BLaER1 treated with 17β-estradiol and CSF1 and Interleukin-3, amounts not matched to agents 10 nM and 100 nM (cell line): Measurements from ENCODE around the gene STX1B.
A peak's percentile ranks its signal among the peaks of the same experiment; 100 is the strongest.

Source experiments
- H3K27ac ChIP-seq, 11 experiments: shearing (Covaris generic); formaldehyde crosslinking; 2 replicates each; pipeline ENCODE4 v1.8.1; 2022
- H3K27me3 ChIP-seq, 11 experiments: shearing (Covaris generic); formaldehyde crosslinking; 2 replicates each; pipeline ENCODE4 v1.8.1; 2022
- H3K36me3 ChIP-seq, 11 experiments: shearing (Covaris generic); formaldehyde crosslinking; 2 replicates each; pipeline ENCODE4 v1.8.1; 2022
- H3K4me1 ChIP-seq, 10 experiments: shearing (Covaris generic); formaldehyde crosslinking; 2 replicates each; pipeline ENCODE4 v1.8.1; 2022
- H3K4me2 ChIP-seq, 11 experiments: shearing (Covaris generic); formaldehyde crosslinking; 2 replicates each; pipeline ENCODE4 v1.8.1; 2022
- H3K4me3 ChIP-seq, 10 experiments: shearing (Covaris generic); formaldehyde crosslinking; 2 replicates each; pipeline ENCODE4 v1.8.1; 2022
- H3K9ac ChIP-seq, 11 experiments: shearing (Covaris generic); formaldehyde crosslinking; 2 replicates each; pipeline ENCODE4 v1.8.1; 2022
- H3K9me3 ChIP-seq, 11 experiments: shearing (Covaris generic); formaldehyde crosslinking; replicated peaks in 1 of 11; 2 replicates each; pipeline ENCODE4 v1.8.1; 2022
- H4K20me1 ChIP-seq, 11 experiments: shearing (Covaris generic); formaldehyde crosslinking; 2 replicates each; pipeline ENCODE4 v1.8.1; 2022
- Cebpa-rat ChIP-seq, 11 experiments: shearing (Covaris generic); IDR thresholded peaks; 2 replicates each; pipeline ENCODE4 v1.8.1; 2022

The STX1B gene

DNA sequence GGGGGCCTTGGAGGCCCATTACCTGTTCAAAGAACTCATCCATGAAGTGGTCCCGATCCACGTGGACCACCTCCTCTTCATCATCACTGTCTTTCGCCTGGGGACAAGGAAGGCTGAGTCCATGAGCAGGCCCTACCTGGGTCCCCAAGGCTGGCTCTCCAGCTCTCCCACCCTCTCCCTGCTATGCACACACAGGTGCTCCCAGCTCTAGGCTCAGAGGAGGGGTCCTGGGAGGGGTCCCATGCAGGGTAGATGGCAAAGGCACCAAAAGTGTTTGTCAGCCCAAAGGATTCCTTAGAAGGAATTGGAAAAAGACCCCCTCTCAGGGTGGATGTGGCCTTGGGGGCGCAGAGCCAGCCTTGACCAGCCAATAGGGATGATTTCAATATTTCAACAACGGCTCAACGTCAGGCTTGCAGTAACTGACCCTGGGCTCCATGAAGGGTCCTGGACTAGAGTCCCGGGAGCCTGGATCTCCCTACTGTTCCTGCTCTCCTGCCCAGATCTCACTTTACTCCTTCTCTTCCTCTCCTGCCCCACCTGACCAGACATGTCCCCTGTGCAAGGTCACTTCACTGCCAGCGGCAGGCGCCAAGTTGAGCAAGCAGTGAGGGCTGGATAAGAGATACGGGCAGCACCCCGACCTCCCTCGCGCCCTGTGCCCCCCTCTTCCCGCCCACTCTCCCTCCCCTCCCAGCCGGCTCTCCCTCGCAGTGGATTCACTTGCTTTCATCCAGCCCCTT is 8.8 kb downstream of the STX1B start:
- Histone ChIP-seq H3K27me3 (no peaks in the 10 kb centered on the region), H3K27ac (no peak overlapping the region), H3K4me1 (peaks cover 0 to 10% (median 1%) of the 10 kb centered on the region in 10 experiments; a peak in 6 of 20 replicates), H3K4me3 (no peak overlapping the region), H3K4me2 (no peak overlapping the region), H3K9ac (no peak overlapping the region), H4K20me1 (peaks cover 0 to 7% (median 0%) of the 10 kb centered on the region in 11 experiments; a peak in 2 of 22 replicates), H3K9me3 (no peaks in the 10 kb centered on the region), H3K36me3 (no peaks in the 10 kb centered on the region)
- no peak for TF ChIP-seq Cebpa-rat (IDR thresholded peaks at IDR 0.05)

DNA sequence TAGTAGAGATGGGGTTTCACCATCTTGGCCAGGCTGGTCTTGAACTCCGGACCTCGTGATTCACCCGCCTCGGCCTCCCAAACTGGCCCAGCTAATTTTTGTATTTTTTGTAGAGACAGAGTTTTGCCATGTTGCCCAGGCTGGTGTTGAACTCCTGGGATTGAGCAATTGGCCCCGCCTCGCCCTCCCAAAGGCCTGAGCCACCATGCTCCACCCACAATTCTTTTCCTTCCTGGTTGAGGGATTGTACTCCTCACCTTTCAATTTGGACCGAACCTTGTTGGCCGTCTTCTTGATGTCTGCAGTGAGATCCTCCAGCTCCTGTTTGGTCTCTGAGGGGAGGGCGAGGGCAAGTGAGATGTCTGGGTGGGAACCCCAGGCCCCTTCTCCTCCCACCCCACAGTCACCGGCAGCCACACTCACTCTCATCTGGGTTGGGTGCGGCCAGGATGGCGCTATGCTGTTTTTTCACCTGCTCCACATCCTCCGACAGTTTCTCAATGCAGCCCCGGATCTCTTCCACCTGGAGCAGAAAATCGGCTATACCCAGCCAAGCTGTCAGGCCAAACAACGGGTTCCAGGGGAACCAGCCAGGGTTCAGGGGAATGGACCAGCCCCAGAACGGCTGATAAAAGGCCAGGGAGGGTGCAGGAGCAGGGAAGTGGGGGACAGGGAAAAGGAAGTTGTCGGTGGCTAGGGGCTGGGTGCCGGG is 9.6 kb downstream of the STX1B start:
- TF ChIP-seq Cebpa-rat (IDR thresholded peaks at IDR 0.05), result no peak
- Histone ChIP-seq H3K4me1 (peaks cover 0 to 13% (median 1%) of the 10 kb centered on the region in 10 experiments; a peak in 6 of 20 replicates), H3K4me2 (no peak overlapping the region), H3K27ac (no peak overlapping the region), H3K4me3 (no peak overlapping the region), H3K9ac (no peak overlapping the region), H3K36me3 (no peaks in the 10 kb centered on the region), H4K20me1 (0 out of 22 replicates have a peak, but pooled peaks cover 0 to 5% (median 0%) of the 10 kb centered on the region in 11 experiments), H3K9me3 (no peaks in the 10 kb centered on the region), H3K27me3 (no peaks in the 10 kb centered on the region)

DNA sequence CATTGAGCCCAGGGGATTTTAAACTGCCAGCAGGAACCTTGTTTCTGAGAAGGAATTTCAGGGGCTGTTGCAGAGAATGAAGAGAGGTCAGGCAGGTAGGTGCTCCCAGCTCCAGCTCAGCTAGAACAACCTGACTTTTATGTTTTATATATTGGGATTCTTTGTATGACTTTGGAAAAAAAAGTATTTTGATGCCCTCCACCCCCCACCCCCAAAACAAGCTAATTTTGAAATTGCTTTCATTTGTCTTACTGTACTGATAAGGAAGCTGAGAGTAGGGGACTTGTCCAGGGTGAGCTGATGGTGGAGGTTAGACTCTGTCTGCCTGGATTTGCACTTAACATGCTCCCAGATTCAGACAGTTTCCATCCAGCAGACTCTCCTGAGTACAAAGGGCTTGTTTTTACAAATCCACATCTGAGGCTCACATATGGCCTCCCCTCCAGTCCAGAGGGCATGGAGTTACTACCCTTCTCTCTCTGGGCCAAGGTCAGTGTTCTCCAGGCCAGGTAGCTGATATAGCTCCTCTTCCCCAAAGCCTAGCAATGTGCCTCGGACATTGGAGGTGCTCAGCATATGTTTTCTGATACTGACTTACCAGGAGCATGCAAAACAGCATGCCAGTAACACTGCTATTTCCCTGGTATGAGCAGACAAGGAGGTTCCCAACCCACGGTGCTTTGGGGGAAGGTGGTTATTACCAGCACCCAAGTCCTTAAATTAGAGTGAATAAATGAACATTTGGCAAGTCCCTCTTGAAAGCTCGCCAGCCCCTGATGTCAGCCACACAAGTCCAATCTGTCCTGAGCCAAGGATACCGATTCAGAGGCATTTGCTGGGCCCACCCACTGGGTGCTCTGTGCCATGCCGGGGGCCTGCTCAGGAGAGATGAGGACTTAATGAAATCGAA is 11.3 kb downstream of the STX1B start:
- 0 out of 22 replicates have a peak, but pooled peaks cover 0 to 4% (median 0%) of the 10 kb centered on the region in 11 experiments for H4K20me1 ChIP-seq
- no peak for TF ChIP-seq Cebpa-rat (IDR thresholded peaks at IDR 0.05)
- no peak overlapping the region for H3K4me2 ChIP-seq

DNA sequence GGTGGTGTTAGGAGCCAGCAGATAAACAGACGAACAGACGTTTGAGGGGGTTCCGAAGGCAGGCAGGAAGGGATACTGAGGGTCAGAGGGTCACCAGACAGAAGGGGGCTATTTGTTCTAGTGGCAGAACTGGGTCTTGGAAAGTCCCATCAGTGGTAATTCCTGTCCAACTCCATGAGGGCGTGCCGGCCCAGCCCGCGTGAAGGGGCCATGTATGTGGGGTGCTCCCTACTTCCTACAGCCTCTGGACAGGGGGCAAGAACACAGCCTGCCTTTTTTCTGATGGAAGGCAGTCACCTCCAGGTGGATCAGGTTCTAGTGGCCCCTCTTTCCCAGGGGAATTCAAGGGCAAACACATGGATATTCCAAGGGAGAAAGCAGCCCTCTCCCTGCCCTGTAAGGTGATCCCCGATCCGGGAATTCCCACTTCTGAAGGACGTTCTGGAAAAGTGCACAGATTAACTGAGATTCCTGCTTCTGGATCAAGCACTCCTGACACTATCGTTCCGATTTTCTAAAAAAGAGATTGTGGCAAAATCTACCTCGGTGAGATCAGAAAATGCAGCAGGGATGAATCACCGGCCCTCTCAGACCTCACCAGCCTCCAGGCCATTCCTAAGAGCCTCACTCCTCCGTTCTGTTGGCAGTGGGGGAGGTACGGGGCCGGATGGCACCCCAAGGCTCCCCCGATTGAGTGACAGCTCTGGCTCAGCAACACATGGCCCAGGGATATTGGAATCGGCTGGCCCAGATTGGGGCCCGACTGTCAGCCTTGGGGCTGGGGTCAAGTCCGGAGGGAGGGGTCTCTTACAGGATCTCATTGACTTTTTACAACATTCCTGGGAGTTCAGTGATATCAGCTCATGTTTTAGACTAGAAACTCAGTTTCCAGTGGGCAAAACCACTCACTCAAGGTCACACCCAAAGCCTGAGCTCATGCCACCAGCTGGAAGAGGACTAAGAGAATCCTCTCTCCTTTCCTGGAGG is 12.4 kb downstream of the STX1B start:
- Histone ChIP-seq H3K4me3 (no peak overlapping the region), H4K20me1 (no peaks in the 10 kb centered on the region), H3K4me2 (peak overlapping the region in 4 of 11 experiments; percentile 29 to 70 (median 45); a peak in 5 of 22 replicates), H3K4me1 (peaks cover 0 to 30% (median 9%) of the 10 kb centered on the region in 10 experiments; a peak in 11 of 20 replicates), H3K9ac (no peak overlapping the region), H3K27me3 (no peaks in the 10 kb centered on the region), H3K36me3 (no peaks in the 10 kb centered on the region), H3K9me3 (no peaks in the 10 kb centered on the region), H3K27ac (peak overlapping the region in 1 of 11 experiments; percentile 23; a peak in 1 of 22 replicates)
- no peak for TF ChIP-seq Cebpa-rat (IDR thresholded peaks at IDR 0.05)

More for the DNA sequence above, 11.3 kb downstream of the STX1B start:
- Histone ChIP-seq H3K27me3 (no peaks in the 10 kb centered on the region), H3K9ac (no peak overlapping the region), H3K4me3 (no peak overlapping the region), H3K9me3 (no peaks in the 10 kb centered on the region), H3K36me3 (no peaks in the 10 kb centered on the region), H3K27ac (peak overlapping the region in 1 of 11 experiments; percentile 23; a peak in 1 of 22 replicates), H3K4me1 (peaks cover 0 to 19% (median 4%) of the 10 kb centered on the region in 10 experiments; a peak in 10 of 20 replicates)

DNA sequence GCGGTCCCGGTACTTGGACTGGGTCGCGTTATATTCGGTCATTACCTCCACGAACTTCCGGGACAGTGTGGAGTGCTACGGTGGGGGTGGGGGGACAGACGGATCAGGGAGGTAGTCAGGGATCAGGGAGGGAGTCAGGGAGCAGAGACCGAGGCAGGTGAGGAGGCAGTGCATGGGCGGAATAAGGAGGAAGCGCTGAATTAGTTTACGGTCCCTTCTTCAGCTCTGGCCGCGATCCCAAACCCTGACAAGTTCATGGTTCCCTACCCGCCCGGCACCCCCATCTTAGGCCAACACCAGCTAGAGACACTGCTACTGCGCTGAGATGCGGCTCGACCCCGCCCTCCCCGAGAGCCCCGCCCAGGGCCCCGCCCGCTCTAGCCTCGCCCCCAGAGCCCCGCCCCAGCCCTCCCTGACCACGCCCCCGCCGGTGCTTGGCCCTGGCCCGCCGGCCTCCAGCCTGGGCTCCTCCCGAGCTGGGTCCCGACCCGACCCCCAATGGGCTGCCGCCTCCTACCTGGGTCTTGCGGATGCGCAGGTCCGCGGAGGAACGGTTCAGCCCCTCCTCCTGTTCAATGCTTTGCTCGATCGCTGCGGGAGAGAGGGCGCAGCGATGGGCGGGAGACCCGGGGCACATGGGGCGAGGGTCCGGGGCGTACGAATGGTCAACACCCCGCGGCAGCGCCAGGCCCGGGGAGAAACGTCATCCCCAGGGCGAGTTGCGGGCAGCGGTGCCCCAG is 13.3 kb downstream of the STX1B start:
- Histone ChIP-seq H3K9me3 (no peaks in the 10 kb centered on the region), H4K20me1 (no peaks in the 10 kb centered on the region), H3K36me3 (no peaks in the 10 kb centered on the region), H3K4me3 (peak overlapping the region in 6 of 10 experiments; percentile 26 to 62 (median 42); a peak in 10 of 20 replicates), H3K4me1 (peaks cover 0 to 38% (median 11%) of the 10 kb centered on the region in 10 experiments; a peak in 11 of 20 replicates), H3K27me3 (no peaks in the 10 kb centered on the region), H3K9ac (peak overlapping the region in 6 of 11 experiments; percentile 26 to 63 (median 58); a peak in 8 of 22 replicates), H3K4me2 (peak overlapping the region; percentile 50 to 85 (median 62); a peak in 18 of 22 replicates), H3K27ac (peak overlapping the region in 3 of 11 experiments; percentile 29 to 40 (median 30); a peak in 4 of 22 replicates)
- TF ChIP-seq Cebpa-rat (IDR thresholded peaks at IDR 0.05), result no peak

DNA sequence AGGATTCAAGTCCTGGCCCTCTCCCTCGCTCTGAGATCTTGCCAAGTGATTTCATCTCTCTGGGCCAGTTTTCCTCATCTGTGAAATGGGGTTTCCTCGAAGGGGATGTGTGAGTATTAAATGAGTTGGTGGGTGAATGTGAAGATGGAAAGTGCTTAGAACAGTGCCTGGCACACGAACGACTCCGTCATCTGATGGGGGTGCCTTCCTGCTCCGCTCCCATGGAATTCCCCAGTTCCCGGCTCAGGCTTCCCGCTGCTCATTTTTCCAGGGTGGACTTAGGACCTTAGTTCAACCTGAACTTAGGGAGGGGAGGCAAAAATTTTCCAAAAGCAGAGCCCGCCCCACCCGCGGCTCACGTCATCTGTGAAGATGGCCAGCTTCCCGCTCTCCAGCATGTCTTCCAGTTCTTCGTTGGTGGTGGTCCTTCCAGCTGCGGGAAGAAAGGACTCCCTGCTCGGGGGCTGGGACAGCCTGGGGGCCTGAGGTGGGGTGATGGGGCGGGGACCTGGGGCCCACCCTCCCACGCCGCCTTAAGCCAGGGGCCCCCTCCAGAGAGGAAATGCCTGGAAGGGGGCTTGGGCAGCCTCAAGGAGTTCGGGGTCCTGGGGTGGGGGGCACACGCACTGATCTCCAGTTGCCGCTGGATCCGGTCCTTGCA is 14.0 kb downstream of the STX1B start:
- no peaks in the 10 kb centered on the region for H4K20me1 ChIP-seq
- no peak for TF ChIP-seq Cebpa-rat (IDR thresholded peaks at IDR 0.05)
- H3K4me3 ChIP-seq, result peak overlapping the region in 5 of 10 experiments; percentile 32 to 62 (median 48); a peak in 9 of 20 replicates
- H3K36me3 ChIP-seq, result no peaks in the 10 kb centered on the region
- peak overlapping the region in 3 of 11 experiments; percentile 29 to 40 (median 30); a peak in 4 of 22 replicates for H3K27ac ChIP-seq
- peaks cover 0 to 38% (median 11%) of the 10 kb centered on the region in 10 experiments; a peak in 11 of 20 replicates for H3K4me1 ChIP-seq
- H3K4me2 ChIP-seq, result peak overlapping the region; percentile 50 to 85 (median 62); a peak in 18 of 22 replicates
- H3K9ac ChIP-seq, result peak overlapping the region in 6 of 11 experiments; percentile 26 to 63 (median 58); a peak in 8 of 22 replicates
- no peaks in the 10 kb centered on the region for H3K27me3 ChIP-seq
- H3K9me3 ChIP-seq, result no peaks in the 10 kb centered on the region

DNA sequence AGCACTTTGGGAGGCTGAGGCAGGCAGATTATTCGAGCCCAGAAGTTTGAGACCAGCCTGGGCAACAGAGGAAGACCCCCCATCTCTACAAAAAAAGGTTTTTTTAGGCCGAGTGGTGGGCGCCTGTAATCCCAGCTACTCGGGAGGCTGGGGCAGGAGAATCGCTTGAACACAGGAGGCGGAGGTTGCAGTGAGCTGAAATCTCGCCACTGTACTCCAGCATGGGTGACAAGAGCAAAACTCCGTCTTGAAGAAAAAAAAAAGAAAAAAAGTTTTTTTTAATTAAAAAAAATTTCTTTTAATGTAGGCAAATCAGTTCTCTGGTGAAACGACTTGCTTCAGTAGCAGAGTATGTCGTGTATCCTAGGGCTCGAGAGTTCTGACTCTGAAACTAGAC is 14.5 kb downstream of the STX1B start:
- no peak overlapping the region for H3K9ac ChIP-seq

More for the DNA sequence above, 14.5 kb downstream of the STX1B start:
- H3K27me3 ChIP-seq, result no peaks in the 10 kb centered on the region
- peaks cover 0 to 38% (median 11%) of the 10 kb centered on the region in 10 experiments; a peak in 11 of 20 replicates for H3K4me1 ChIP-seq
- no peak overlapping the region for H3K4me3 ChIP-seq
- no peak for TF ChIP-seq Cebpa-rat (IDR thresholded peaks at IDR 0.05)
- no peak overlapping the region for H3K27ac ChIP-seq
- H3K36me3 ChIP-seq, result no peaks in the 10 kb centered on the region
- no peaks in the 10 kb centered on the region for H3K9me3 ChIP-seq
- H4K20me1 ChIP-seq, result no peaks in the 10 kb centered on the region
- no peak overlapping the region for H3K4me2 ChIP-seq
